Adipocyte (in vitro differentiated cells): ENCODE measurements around the gene STBD1.
"Not testable (repeated sequence)": the region's sequence is repeated elsewhere in the genome, so short reads cannot be mapped to it uniquely, and the experiment has no call there.

Experiments used
- DNase-seq: peaks from one replicate; pipeline ENCODE4 v3.0.0-alpha.2; 2015; ENCODE audit warnings: low read depth
- H3K27me3 ChIP-seq: replicated peaks from 2 replicates; pipeline ENCODE4 v1.7.0; 2013; ENCODE audit warnings: mild to moderate bottlenecking, low read length, moderate library complexity; ENCODE audit not compliant: control insufficient read depth, insufficient read depth
- H3K36me3 ChIP-seq: 2 replicates; pipeline ENCODE4 v1.7.0; 2013; ENCODE audit warnings: low read length, mild to moderate bottlenecking, moderate library complexity; ENCODE audit not compliant: control insufficient read depth, insufficient read depth, severe bottlenecking
- H3K4me1 ChIP-seq: 2 replicates; pipeline ENCODE4 v1.7.0; 2013; ENCODE audit warnings: mild to moderate bottlenecking, low read length, moderate library complexity; ENCODE audit not compliant: control insufficient read depth, insufficient read depth
- H3K4me3 ChIP-seq: 2 replicates; pipeline ENCODE4 v1.7.0; 2013; ENCODE audit warnings: mild to moderate bottlenecking, low read length, moderate library complexity
- H3K9ac ChIP-seq: 2 replicates; pipeline ENCODE4 v1.7.0; 2013; ENCODE audit warnings: mild to moderate bottlenecking, low read length, moderate library complexity
- H3K9me3 ChIP-seq: 2 replicates; pipeline ENCODE4 v1.7.0; 2013; ENCODE audit warnings: mild to moderate bottlenecking, low read length, moderate library complexity; ENCODE audit not compliant: control insufficient read depth

The STBD1 gene

DNA sequence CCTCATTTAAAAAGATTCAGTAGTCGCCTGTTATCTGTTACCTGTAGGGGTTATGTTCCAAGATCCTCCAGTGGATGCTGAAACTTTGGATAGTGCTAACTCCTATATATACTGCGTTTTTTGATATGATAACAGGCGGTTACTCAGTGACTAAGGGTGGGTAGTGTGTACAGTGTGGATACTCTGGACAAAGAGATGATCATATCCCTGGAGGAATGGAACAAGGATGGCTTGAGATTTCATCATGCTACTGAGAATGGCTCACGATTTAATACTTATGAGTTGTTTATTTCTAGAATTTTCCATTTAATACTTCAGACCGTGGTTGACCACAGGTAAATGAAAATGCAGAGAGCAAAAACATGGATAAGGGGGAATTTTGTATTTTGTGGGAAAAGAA lies 33.5 kb upstream of the STBD1 start:
- Histone ChIP-seq H3K4me1 (peaks cover 32% of the 10 kb centered on the region), H3K9ac (peak overlapping the region; percentile 30), H3K36me3 (no peaks in the 10 kb centered on the region), H3K9me3 (no peaks in the 10 kb centered on the region), H3K4me3 (no peak overlapping the region), H3K27me3 (no peaks in the 10 kb centered on the region)
- no peak for DNase-seq

DNA sequence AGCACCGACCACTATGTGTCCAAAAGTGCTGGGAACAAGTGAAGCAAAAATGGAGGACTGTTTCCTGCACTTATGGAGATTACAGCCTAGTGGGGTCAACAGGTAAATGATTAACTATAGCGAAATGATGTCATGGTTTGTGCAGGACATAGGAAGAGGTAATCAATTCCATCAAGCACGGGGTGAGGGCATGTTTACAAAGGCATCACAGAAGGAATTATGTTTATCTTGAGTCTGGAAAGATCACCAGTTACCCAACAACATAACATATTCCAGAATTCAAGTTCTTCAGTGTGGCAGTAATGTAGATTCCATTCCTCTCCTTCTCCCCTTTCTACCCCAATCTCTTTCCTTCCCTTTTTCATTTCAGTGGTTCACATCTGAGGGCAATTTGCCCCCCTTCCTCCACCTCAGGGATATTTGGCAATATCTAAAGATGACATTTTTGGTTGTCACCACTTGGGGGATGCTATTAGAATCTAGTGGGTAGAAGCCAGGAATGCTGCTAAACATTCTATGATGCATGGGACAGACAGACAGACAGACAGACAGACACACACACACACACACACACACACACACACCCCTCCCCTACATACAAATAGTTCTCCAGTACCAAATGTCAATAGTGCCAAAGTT lies 30.9 kb upstream of the STBD1 start:
- Histone ChIP-seq H3K4me3 (no peak overlapping the region), H3K4me1 (peaks cover 55% of the 10 kb centered on the region), H3K9me3 (no peaks in the 10 kb centered on the region), H3K9ac (no peak overlapping the region), H3K27me3 (no peaks in the 10 kb centered on the region), H3K36me3 (no peaks in the 10 kb centered on the region)
- DNase-seq: no peak

DNA sequence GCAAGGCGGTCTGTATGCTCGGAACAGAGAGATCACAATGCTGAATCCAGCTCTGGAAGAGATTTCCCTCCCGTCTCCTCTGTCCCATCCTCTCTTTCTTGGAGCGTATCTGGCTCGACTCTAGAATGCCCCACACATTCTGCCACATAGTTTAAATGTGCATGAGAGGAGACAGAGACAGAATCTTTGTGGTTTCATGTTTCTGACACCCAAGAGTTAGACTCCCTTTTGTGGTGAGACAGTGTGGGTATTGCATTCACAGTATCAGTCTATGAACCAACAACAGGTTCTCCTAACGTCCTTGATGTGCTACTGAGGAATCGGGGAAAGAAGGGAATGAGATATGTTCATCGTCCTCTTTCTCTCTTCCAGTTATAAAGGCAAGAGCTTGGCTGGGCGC lies 29.7 kb upstream of the STBD1 start:
- no peak overlapping the region for H3K9ac ChIP-seq
- no peak overlapping the region for H3K4me3 ChIP-seq
- H3K9me3 ChIP-seq: no peaks in the 10 kb centered on the region
- H3K27me3 ChIP-seq: no peaks in the 10 kb centered on the region
- no peak for DNase-seq
- peaks cover 65% of the 10 kb centered on the region for H3K4me1 ChIP-seq
- H3K36me3 ChIP-seq: no peaks in the 10 kb centered on the region

DNA sequence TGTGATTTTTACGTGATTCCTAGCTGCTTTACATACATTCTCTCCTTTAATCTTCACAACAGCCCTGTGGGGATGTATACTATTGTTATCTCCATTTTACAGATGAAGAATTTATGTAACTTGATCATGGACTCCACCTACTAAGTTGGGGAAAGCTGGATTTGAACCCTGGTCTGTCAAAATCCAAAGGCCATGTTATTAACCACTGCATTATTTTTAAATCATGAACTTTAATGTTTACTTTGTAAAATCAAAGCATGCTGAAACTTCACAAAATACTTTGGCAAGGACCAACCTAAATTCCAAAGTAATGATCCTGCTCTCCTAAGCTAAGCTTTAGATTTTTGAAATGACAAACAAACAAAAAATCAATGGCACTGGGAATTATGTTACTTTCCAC lies 28.9 kb upstream of the STBD1 start:
- Histone ChIP-seq H3K9me3 (no peaks in the 10 kb centered on the region), H3K27me3 (no peaks in the 10 kb centered on the region), H3K9ac (no peak overlapping the region), H3K36me3 (no peaks in the 10 kb centered on the region), H3K4me3 (no peak overlapping the region), H3K4me1 (peaks cover 60% of the 10 kb centered on the region)
- DNase-seq: peak; percentile 13

DNA sequence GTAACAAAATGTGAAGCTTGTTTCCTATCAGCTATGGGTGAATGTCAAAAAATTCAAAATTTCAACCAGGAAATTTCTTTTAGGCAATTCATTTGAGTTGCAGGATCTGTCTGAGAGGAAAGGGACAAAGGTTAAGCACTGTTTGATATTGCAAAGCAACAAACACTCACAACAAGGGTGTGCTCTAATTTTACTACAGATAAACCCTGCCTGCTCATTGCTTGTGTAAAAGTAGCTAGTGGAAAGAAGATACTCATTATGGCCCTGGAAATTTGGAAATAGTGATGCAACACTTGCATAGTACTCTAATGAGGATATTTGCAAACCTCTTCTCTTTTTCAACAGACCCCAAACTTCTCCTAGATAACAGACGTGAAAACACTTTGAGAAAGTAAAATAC lies 27.9 kb upstream of the STBD1 start:
- H3K9ac ChIP-seq: peak overlapping the region; percentile 37
- no peaks in the 10 kb centered on the region for H3K36me3 ChIP-seq
- H3K4me3 ChIP-seq: no peak overlapping the region
- H3K4me1 ChIP-seq: peaks cover 51% of the 10 kb centered on the region
- no peaks in the 10 kb centered on the region for H3K9me3 ChIP-seq
- DNase-seq: no peak
- H3K27me3 ChIP-seq: no peaks in the 10 kb centered on the region

DNA sequence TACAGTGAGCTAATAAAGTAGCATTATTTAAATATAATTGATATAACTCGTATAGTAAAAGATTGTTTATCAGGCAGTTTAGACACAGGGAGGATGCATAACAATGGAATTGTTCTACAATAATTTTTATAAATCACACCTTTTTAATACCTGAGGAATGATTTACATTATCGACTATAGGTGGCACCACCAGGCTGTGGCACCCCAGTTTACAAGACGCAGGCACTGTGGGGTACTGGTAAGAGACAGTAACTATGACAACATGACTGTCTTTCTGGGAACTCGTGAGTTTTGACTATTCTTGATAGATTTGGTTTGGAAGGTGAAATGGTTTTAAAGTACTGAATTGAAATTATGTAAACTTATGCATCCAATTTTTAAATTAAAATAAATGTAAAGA lies 27.1 kb upstream of the STBD1 start:
- Histone ChIP-seq H3K4me1 (peaks cover 48% of the 10 kb centered on the region), H3K4me3 (no peak overlapping the region), H3K36me3 (no peaks in the 10 kb centered on the region), H3K9me3 (no peaks in the 10 kb centered on the region), H3K27me3 (no peaks in the 10 kb centered on the region), H3K9ac (no peak overlapping the region)
- no peak for DNase-seq

DNA sequence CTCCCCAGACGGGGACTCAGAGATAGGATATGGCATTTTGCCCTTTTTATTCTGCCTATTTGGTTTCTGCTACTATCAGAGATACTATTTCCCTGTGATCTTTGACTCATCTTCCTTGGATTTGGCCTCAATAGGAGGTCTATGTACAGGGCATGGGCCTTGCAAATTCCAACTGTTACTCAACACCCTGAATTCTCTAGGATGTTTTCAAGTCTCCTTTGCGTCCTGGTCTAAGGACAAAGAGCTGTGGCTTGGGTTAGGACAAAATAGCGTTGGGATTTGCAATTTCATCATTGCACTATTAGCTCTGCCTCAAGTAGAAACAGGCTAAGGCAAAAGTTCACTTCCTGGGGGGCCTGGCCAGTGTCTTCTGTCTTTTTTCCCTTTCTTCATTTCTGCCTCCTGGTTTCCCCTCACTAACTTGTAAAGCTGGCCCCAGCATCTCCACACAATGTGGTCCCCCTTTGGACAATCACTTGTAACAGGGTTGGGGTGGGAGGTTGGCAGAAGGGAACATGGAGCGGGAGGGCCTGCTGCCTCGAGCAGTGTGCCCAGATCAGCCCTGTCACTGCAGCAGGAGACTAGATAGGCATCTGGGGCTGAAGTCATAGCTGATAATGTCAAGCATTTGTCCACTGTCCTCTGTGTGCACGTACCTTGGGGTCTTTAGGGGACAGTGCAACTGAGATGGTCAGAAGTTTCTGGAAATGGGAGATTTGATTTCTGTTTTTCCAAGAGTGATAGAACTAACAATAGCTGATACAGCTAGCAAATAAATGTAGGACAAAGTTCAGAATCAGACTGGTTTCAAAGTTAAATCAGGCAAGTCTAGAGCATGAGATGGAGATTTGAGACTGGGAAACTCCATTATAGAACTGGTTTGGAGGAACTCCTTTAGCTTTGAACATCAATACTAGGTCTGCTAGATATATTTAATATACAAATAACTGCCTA lies 25.8 kb upstream of the STBD1 start:
- Histone ChIP-seq H3K36me3 (no peaks in the 10 kb centered on the region), H3K9ac (peak overlapping the region; percentile 71), H3K27me3 (no peaks in the 10 kb centered on the region), H3K4me3 (no peak overlapping the region), H3K4me1 (peaks cover 43% of the 10 kb centered on the region), H3K9me3 (no peaks in the 10 kb centered on the region)
- DNase-seq: no peak

DNA sequence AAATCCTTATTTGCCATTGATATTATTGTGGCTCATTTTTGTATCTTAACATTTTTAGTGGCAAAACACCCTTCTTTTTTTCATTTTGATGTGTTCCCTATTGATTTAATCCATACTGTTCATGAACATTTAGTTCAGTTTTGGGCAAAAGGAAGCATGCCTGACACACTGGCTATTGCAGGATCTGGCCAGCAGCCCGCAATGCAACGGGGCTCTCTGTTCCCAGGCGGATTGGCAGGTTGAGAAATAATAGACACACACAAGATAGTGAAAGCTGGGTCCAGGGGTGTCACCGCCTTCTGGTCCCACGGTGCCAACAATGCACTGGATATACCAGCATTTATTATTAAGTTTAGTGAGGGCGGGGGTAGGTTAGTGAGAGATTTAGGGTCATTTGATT lies 24.9 kb upstream of the STBD1 start:
- not testable (repeated sequence) for H3K36me3 ChIP-seq, H3K4me3 ChIP-seq, H3K9me3 ChIP-seq, H3K9ac ChIP-seq, DNase-seq, H3K27me3 ChIP-seq
- H3K4me1 ChIP-seq: peaks cover 42% of the 10 kb centered on the region

DNA sequence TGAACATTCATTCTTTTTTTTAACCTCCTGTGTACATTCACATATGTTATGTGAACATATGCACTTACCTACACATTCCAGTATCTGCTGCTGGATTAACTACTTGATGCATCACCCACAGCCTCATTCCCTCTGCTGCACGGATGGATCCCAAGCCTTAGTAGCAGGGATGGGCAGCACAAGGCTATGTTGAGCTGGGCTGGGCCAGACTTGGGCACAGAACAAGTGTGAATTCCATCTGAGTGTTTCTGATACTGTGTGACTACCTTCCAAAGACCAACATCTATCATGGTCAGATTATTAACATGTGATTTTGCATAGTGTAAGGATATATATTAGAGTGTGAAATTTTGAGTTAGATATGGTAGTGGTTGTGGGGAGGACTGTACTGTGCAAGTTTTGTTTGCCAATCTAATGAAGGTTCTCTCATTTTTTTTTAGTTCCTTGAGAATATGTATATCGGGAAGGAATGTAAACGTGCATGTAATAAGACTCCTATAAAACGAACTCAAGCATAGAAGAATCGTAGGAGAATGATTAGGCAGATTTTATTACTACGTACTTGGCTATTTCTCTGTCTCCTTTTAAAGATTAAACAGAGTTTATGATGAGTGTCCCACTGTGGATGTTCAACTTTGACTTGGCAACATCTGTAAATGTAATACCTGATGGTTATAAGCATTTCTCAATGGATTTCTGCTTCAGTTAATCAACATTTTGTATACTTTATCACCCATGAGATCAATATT lies 23.4 kb upstream of the STBD1 start:
- H3K4me1 ChIP-seq: peaks cover 32% of the 10 kb centered on the region
- DNase-seq: no peak
- no peaks in the 10 kb centered on the region for H3K36me3 ChIP-seq

DNA sequence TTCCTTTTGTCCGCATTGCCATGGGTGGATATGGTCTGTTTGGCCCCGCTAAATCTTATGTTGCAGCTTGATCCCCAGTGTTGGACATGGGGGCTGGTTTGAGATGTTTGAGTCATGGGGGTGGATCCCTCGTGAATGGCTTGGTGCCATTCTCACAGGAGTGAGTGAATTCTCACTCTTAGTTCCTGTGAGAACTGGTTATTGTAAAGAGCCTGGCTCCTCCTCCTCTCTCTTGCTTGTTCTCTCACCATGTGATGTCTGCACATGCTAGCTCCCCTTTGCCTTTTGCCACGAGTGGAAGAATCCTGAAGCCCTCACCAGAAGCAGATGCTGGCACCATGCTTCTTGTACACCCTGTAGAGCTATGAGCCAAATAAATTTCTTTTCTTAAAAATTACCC lies 22.6 kb upstream of the STBD1 start:
- Histone ChIP-seq H3K4me1 (peaks cover 26% of the 10 kb centered on the region), H3K36me3 (no peaks in the 10 kb centered on the region), H3K27me3 (no peaks in the 10 kb centered on the region), H3K9me3 (peaks cover 5% of the 10 kb centered on the region), H3K4me3 (no peak overlapping the region), H3K9ac (no peak overlapping the region)
- no peak for DNase-seq

More for the DNA sequence above, 23.4 kb upstream of the STBD1 start:
- Histone ChIP-seq H3K4me3 (no peak overlapping the region), H3K9ac (no peak overlapping the region), H3K27me3 (no peaks in the 10 kb centered on the region), H3K9me3 (peaks cover 5% of the 10 kb centered on the region)

DNA sequence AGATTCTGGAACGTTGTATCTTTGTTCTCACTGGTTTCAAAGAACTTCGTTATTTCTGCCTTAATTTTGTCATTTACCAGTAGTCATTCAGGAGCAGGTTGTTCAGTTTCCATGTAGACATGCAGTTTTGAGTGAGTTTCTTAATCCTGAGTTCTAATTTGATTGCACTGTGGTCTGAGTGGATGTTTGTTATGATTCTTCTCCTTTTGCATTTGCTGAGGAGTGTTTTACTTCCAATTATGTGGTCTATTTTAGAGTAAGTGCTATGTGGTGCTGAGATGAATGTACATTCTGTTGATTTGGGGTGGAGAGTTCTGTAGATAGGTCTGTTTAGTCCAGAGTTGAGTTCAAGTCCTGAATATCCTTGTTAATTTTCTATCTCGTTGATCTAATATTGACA lies 18.7 kb upstream of the STBD1 start:
- H3K9ac ChIP-seq, H3K4me3 ChIP-seq, DNase-seq, H3K36me3 ChIP-seq, H3K27me3 ChIP-seq, H3K9me3 ChIP-seq, H3K4me1 ChIP-seq: not testable (repeated sequence)
